Central memory CD8-positive, alpha-beta T cell (primary cell): ENCODE measurements around the gene SPATA13.

Source experiments
- ATAC-seq: fragments of 150-1000 bp; cut with Tn5 transposase; replicated peaks from 2 replicates; pipeline ENCODE4 v1.10.0; 2022; ENCODE audit warnings: mild to moderate bottlenecking, moderate FRiP score, moderate number of reproducible peaks; ENCODE audit not compliant: poor library complexity, severe bottlenecking; ENCODE audit errors: extremely low read depth
- DNase-seq, 2 donors: peaks; one replicate each; pipeline ENCODE4 v3.0.0; 2021; ENCODE audit warnings: low spot score in 2 of 2
- H3K27ac Mint-ChIP-seq: one replicate; pipeline ENCODE4 v1.8.0; 2022; ENCODE audit warnings: low read depth, mild to moderate bottlenecking, moderate library complexity, mixed read lengths
- H3K27me3 Mint-ChIP-seq: one replicate; pipeline ENCODE4 v1.8.0; 2022; ENCODE audit warnings: mixed read lengths
- H3K36me3 Mint-ChIP-seq: one replicate; pipeline ENCODE4 v1.8.0; 2022; ENCODE audit warnings: mild to moderate bottlenecking, moderate library complexity, mixed read lengths; ENCODE audit not compliant: insufficient read depth
- H3K4me1 Mint-ChIP-seq: one replicate; pipeline ENCODE4 v1.8.0; 2022; ENCODE audit warnings: mixed read lengths
- H3K4me3 Mint-ChIP-seq: one replicate; pipeline ENCODE4 v1.8.0; 2022; ENCODE audit warnings: mild to moderate bottlenecking, moderate library complexity, mixed read lengths
- H3K9me3 Mint-ChIP-seq: one replicate; pipeline ENCODE4 v1.8.0; 2022; ENCODE audit warnings: mixed read lengths

The SPATA13 gene

GRCh38 chr13:24224232-24224680 is 63.7 kb downstream of the SPATA13 start:
- peaks cover 2% of the 10 kb centered on the region for H3K36me3 Mint-ChIP-seq
- ATAC-seq = peak; percentile 38
- H3K27ac Mint-ChIP-seq = peak overlapping the region; percentile 86
- H3K9me3 Mint-ChIP-seq = no peaks in the 10 kb centered on the region
- peak overlapping the region; percentile 82 for H3K4me3 Mint-ChIP-seq
- no peaks in the 10 kb centered on the region for H3K27me3 Mint-ChIP-seq
- peaks cover 36% of the 10 kb centered on the region for H3K4me1 Mint-ChIP-seq
- no peak for DNase-seq

GRCh38 chr13:24225062-24225461 is 64.5 kb downstream of the SPATA13 start:
- DNase-seq (no peak), ATAC-seq (no peak)
- no peaks in the 10 kb centered on the region for H3K9me3 Mint-ChIP-seq
- H3K4me1 Mint-ChIP-seq = peaks cover 41% of the 10 kb centered on the region
- peaks cover 3% of the 10 kb centered on the region for H3K36me3 Mint-ChIP-seq
- H3K4me3 Mint-ChIP-seq = peak overlapping the region; percentile 82
- no peaks in the 10 kb centered on the region for H3K27me3 Mint-ChIP-seq
- H3K27ac Mint-ChIP-seq = peak overlapping the region; percentile 86

DNA sequence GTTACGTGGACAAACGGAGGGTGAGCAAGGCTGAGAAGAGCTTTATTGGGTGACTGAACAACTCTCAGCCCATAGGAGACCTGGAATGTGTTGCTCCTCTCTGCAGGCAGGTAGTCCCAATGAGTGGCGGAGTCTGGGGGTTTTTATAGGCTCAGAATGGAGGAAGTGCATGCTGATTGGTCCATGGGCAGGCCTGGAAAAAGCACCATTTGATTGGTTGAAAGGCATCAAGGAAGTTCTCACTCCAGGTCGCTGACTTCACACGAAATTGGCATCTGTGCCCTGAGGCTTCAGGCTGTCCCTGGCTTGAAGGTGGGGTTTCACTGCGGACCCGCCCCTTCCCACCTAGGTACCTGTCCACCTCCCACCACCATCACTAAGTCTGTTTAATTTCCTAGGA is 65.4 kb downstream of the SPATA13 start:
- Mint-ChIP-seq H3K4me3 (peak overlapping the region; percentile 82), H3K27me3 (no peaks in the 10 kb centered on the region), H3K27ac (no peak overlapping the region), H3K9me3 (no peaks in the 10 kb centered on the region), H3K36me3 (peaks cover 5% of the 10 kb centered on the region), H3K4me1 (peaks cover 48% of the 10 kb centered on the region)
- ATAC-seq (no peak), DNase-seq (no peak)

DNA sequence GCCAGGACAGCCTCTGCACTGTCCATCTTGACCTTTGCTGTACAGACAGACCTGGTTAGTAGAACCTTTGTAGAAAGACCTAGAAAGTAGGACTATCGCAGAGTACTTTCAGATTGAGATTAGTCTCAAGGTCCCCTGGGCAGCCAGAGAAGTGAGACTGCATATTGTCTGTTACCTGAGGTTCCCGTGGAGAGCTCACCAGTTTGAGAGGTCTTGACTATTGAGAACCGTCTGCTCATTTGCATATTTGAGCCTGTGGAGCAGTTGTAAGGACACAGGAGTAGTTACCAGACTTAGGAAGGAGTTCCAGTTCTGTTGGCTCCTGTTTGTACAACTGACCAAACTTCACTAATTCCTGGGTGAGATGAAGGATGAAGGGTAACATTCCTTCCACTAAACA is 66.2 kb downstream of the SPATA13 start:
- Mint-ChIP-seq H3K27ac (no peak overlapping the region), H3K27me3 (no peaks in the 10 kb centered on the region), H3K4me1 (peaks cover 56% of the 10 kb centered on the region), H3K4me3 (no peak overlapping the region), H3K9me3 (no peaks in the 10 kb centered on the region), H3K36me3 (peaks cover 5% of the 10 kb centered on the region)
- DNase-seq (no peak), ATAC-seq (no peak)

DNA sequence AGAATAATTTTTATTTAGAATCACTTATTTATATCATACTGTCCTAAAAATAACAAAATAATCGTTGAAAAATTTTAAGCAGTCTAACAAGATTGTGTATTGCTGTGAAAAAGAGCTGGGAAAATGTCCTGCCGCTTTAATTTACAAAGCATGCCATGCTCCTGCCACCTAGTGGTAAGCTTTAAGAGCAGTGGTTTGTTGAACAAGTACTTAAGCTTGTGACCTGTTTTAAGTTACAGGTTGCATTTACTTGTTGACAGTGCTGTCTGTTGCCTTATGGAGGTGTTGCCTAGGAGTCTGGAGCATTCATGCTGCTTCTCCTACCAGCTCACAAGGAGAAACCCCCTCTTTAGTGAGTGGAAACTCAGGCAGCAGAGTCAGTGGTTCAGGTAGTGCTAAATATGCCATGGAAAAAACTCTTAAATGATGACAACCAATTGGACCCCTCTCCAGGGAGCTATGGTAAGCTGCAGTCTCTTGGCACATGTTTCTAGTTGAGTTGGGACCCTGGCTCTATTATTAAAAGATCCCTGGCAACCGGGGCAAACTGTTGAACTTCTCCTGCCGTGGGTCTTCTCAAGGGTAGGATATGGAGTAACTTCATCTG is 68.4 kb downstream of the SPATA13 start:
- Mint-ChIP-seq H3K4me1 (peaks cover 69% of the 10 kb centered on the region), H3K27me3 (no peaks in the 10 kb centered on the region), H3K4me3 (no peak overlapping the region), H3K27ac (peak overlapping the region; percentile 76), H3K9me3 (no peaks in the 10 kb centered on the region), H3K36me3 (peaks cover 5% of the 10 kb centered on the region)
- DNase-seq (no peak), ATAC-seq (no peak)

GRCh38 chr13:24230428-24231072 is 70.0 kb downstream of the SPATA13 start:
- H3K27me3 Mint-ChIP-seq = no peaks in the 10 kb centered on the region
- DNase-seq (no peak), ATAC-seq (peak; percentile 85)
- H3K9me3 Mint-ChIP-seq = no peaks in the 10 kb centered on the region
- H3K4me1 Mint-ChIP-seq = peaks cover 54% of the 10 kb centered on the region
- H3K36me3 Mint-ChIP-seq = peaks cover 5% of the 10 kb centered on the region
- H3K4me3 Mint-ChIP-seq = peak overlapping the region; percentile 73
- peak overlapping the region; percentile 76 for H3K27ac Mint-ChIP-seq

GRCh38 chr13:24231377-24231776 is 70.9 kb downstream of the SPATA13 start:
- Mint-ChIP-seq H3K4me3 (peak overlapping the region; percentile 73), H3K27ac (peak overlapping the region; percentile 76), H3K27me3 (no peaks in the 10 kb centered on the region), H3K9me3 (no peaks in the 10 kb centered on the region), H3K36me3 (peaks cover 5% of the 10 kb centered on the region), H3K4me1 (peaks cover 47% of the 10 kb centered on the region)
- DNase-seq = no peak
- ATAC-seq = no peak

- ATAC-seq = no peak
These were observed 71.5 kb downstream of the SPATA13 start for GRCh38 chr13:24232037-24232436.

GRCh38 chr13:24232474-24232873 is 72.0 kb downstream of the SPATA13 start:
- H3K4me3 Mint-ChIP-seq = no peak overlapping the region
- no peak overlapping the region for H3K27ac Mint-ChIP-seq
- no peaks in the 10 kb centered on the region for H3K27me3 Mint-ChIP-seq
- peaks cover 45% of the 10 kb centered on the region for H3K4me1 Mint-ChIP-seq
- H3K9me3 Mint-ChIP-seq = no peaks in the 10 kb centered on the region
- no peak for DNase-seq
- no peak for ATAC-seq
- peaks cover 5% of the 10 kb centered on the region for H3K36me3 Mint-ChIP-seq

More at GRCh38 chr13:24232037-24232436, 71.5 kb downstream of the SPATA13 start:
- H3K9me3 Mint-ChIP-seq = no peaks in the 10 kb centered on the region
- H3K27ac Mint-ChIP-seq = no peak overlapping the region
- H3K4me3 Mint-ChIP-seq = no peak overlapping the region
- no peak for DNase-seq
- H3K36me3 Mint-ChIP-seq = peaks cover 5% of the 10 kb centered on the region
- H3K27me3 Mint-ChIP-seq = no peaks in the 10 kb centered on the region
- peaks cover 41% of the 10 kb centered on the region for H3K4me1 Mint-ChIP-seq

GRCh38 chr13:24233351-24233901 is 72.9 kb downstream of the SPATA13 start:
- no peak for ATAC-seq
- H3K4me1 Mint-ChIP-seq = peaks cover 46% of the 10 kb centered on the region
- no peaks in the 10 kb centered on the region for H3K9me3 Mint-ChIP-seq
- no peaks in the 10 kb centered on the region for H3K27me3 Mint-ChIP-seq
- no peak for DNase-seq
- peak overlapping the region; percentile 32 for H3K27ac Mint-ChIP-seq
- no peak overlapping the region for H3K4me3 Mint-ChIP-seq
- peaks cover 3% of the 10 kb centered on the region for H3K36me3 Mint-ChIP-seq

- Mint-ChIP-seq H3K4me1 (peaks cover 42% of the 10 kb centered on the region), H3K9me3 (no peaks in the 10 kb centered on the region), H3K4me3 (no peak overlapping the region), H3K27me3 (no peaks in the 10 kb centered on the region), H3K27ac (peak overlapping the region; percentile 32), H3K36me3 (peaks cover 3% of the 10 kb centered on the region)
- DNase-seq (no peak), ATAC-seq (no peak)
These were observed 73.8 kb downstream of the SPATA13 start for GRCh38 chr13:24234200-24234915.

- no peak for DNase-seq
- Mint-ChIP-seq H3K9me3 (no peaks in the 10 kb centered on the region), H3K4me1 (peaks cover 13% of the 10 kb centered on the region), H3K4me3 (no peak overlapping the region), H3K27me3 (no peaks in the 10 kb centered on the region), H3K36me3 (peaks cover 2% of the 10 kb centered on the region), H3K27ac (no peak overlapping the region)
- no peak for ATAC-seq
These were observed 76.8 kb downstream of the SPATA13 start for GRCh38 chr13:24237356-24237755.
